ENCODE data around the gene ZNF628.
A peak's percentile ranks its signal among the peaks of the same experiment; 100 is the strongest.

ZNF628 gene

DNA sequence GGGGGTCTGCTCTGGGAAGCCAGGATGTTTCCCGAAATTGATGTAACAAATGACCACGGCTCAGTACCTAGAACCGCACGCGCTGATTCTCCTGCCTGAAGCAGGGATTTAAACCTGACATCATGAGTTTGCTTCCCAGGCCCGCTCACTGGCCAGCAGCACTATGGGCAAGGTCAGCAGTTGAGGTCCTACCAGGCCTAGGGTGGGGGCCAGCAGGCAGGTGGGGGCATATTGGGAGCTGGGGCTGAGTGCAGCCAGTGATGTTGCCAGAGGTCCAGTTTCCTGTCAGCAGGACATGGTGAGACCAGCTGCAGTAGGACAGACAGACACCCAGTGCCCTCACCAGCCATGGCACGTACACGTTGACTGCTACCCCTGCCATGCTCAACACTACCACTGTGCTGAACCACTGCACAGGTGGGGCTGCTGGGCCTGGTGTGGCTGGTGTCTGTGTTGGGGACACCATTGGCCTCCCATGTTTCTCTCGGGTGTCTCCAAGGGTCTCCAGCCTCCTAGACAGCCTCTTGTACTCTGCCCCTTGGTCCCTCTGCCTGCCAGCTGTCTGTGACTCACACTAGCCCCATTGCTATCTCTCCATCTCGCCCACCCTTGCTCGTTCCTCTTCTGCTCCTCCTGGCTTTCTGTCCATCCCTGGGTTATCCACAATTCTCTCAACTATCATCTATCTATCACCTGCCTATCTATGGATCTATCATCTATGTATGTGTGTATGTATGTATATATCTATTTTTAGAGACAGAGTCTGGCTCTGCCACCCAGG, 10.8 kb upstream of the ZNF628 start:
- DNase-seq, result no peak

DNA sequence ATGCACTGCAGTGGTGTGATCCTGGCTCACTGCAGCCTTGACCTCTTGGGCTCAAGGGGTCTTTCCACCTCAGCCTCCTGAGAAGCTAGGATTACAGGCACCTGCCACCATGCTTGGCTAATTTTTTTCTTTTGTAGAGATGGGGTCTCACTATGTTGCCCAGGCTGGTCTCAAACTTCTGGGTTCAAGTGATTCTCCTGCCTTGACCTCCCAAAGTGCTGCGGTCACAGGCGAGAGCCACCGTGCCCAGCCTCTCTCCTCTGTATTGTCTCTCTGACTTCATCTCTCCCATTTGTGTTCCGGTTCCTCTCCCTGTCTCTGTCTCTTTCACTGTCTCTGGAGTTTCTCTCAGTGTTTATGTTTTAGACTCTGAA, 10.2 kb upstream of the ZNF628 start:
- DNase-seq, result no peak

DNA sequence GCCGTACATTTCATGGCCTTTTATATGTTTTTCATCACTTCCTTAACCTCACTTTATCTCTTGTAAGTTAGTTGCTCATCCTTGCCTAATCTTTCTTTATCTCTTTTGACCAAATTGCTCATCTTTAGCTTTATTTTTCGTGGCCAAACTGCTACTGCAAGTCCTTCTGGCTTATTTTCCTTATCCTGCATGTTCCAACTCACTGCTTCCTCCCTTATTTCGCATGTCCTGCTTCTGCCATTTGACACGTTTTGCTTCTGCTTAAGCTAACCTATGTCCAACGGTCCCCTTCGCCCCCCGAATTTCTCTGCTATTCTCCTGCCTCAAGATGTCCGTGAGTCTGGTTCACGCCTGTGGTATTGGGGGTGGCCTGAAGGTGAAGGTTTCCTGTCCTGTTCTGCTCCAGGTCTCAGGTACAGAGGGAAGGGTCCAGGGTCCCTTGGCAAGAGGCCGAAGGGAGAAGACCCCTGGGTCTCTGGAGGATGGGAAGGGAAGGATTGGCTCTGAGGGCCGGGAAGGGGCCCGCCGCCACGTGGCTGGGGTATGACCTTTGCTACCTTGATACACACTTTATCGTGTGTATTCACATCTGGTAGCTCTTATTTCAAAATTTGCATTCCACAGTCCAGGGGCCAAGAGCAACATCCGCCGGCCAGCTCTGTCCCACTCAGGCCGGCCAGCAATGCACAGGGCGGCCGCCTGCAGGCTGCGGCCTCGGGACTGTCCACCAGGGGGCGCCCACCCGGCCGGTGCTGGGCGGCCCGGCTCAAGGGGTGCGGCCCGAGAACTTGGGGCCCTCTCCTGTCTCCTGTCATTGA, 9.0 kb upstream of the ZNF628 start:
- DNase-seq, result peak; percentile 54

DNA sequence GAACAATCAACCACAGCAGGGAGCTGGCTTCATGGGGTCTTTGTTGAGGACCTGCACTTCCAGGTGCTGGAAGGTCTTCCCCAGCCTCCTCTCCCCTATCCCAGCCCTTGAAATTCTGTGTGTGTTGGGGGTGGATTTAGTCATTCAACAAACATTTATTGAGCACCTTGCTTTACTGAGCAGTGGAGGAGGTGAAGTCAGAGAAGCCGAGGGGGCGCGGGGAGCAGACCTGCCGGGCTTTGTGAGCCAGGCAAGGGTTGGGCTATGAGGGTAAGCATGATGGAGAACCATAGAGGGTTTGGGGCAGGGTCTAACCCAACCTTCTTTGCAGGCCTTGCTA, 8.4 kb upstream of the ZNF628 start:
- DNase-seq, result no peak

DNA sequence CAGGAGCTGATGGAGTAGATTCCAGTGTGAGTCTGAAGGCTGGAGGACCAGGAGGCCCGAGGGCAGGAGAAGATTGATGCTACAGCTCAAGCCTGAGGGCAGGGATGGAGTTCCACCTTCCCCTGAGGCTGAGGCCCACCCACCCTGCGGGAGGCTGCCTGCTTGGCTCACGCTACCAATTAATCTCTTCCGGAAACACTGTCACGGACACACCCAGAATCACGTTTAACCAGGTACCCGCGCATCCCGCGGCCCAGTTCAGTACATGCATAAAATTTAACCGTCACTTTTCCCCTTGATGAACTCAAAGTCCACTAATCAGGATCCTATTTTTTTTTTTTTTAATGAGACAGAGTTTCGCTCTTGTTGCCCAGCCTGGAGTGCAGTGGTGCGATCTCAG, 5.2 kb upstream of the ZNF628 start:
- no peak for DNase-seq

DNA sequence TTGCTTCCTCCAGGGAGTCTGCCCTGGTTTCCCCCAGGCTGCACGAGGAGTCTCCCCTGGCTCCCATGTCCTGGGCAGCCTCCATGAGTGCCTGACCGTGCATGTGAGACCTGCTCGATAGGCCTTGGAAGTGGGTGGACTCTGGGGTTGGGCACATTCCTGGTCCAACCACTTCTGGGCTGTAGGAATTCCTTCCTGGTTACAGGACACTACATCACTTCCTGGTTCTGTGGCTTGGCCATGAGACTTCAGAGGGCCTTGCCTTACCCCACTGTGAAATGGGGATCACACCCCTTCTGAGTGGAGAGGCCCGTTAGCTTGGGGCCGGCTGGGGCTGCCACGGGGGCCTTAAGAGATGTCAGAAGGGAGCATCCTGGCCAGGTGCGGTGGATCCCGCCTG, 4.0 kb upstream of the ZNF628 start:
- peak; percentile 76 for DNase-seq

DNA sequence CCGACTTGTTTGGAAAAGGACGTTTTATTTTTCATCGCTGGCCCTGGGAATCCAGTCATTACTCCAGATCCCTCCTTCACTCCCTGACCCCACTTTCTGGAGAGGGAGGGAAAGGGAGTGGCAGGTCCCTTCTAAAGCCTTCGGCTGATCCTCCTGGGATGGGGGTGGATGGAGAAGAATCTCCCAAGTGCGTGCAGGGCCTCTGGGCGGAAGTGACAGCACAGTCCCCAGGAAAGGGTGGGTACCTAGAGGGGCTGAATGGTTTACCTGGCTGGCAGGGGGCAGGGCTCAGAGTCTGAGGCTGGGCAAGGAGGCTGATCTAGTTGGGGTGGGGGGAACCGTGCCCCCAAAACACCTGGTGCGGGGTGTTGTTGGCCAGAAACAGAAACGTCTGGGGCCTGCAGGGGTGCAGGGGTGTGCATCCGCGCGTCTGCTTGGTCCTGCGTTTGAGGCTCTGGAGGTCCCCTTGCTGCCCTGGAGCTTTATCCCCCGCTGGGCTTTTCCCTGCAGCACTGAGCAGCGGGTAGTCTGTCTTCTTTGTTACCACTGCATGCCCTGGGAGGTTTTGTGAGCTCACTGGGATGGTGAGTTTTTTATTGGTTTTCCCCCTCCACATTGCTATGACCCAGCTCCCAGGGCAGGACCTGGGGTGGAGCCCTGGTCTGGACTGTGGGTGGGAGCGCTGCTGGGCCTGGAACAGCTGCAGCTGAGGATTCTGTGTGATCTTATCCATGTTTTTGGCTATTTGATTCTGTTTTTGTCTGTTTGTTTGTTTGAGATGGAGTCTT, 3.0 kb upstream of the ZNF628 start:
- no peak for DNase-seq

DNA sequence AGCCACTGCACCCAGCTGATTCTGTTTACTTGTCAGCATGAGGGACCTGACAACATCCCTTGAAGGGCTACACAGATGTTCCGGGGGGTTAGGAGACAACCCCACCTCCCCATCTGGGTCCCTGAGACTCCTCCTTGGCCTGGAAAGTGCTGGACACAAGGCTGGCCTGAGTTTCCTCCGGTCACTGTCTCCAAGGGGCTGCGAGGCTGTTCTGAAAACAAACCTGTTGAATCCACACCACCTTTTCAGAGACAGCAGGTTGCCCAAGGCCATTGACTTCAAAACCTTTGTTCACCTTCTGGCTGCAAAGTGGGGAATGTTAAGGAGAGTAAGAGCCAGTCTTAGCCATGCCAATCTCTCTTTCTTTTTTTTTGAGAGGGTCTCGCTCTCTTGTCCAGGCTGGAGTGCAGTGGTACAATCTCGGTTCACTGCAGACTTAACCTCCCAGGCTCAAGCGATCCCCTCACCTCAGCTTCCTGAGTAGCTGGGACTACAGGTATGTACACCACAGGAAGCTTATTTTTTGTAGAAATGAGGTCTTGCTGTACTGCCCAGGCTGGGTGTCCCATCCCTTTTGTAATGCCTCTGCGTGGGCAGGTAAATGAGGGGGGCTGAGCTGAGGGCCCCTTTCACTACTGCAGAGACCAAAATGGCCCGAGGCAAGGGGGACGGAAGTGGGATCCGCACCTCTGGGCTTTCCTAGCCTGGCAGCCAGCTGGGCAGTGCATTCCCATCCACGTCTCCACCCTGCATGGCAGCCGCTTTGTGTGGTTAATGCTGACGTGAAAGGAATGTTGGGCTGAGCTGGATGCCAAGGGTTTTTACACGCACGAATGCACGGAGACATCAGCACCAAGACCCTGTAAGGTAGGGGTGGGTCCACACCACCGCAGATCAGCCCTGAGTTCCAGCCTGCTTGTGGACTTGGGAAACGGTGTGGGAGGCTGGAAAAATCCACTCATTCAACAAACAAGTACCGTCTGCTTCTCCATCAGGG, 1.9 kb upstream of the ZNF628 start:
- peak; percentile 68 for DNase-seq

DNA sequence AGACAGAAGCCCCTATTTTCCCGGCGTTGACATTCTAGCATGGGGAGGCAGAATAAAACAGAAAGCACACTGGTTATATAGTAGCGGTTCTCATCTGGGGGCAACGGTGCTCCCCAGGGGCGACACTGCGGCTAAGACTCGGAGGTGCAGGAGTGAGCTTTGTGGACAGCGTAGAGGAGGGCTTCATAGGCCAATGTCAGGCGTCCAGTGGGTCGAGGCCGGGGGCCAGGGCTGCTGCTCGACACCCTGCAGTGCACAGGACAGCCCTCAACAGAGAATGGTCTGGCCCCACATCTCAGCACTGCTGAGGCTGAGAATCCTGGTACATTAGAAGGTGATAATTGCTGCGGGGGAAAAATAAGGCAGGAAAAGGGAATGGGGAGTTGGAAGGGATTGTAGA, 1.5 kb downstream of the ZNF628 start:
- DNase-seq, result no peak

DNA sequence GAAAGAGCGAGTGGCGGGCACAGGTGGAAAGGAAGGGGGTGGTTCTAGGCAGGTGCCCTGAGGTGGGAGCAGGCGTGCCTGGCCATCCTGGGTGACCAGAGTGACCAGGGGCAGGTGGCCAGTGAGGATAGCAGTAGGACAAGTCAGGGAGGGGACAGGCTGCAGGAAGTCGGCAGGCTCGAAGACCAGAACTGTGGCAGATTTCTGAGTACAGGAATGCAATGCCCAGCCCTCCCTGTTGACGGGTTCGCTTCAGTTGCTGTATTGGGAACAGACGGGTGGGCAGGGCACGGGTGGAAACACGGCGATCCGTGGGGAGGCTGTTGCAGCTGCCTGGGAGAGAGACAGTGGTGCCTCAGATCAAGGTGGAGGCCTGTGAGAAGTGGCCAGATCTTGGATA, 1.9 kb downstream of the ZNF628 start:
- no peak for DNase-seq

DNA sequence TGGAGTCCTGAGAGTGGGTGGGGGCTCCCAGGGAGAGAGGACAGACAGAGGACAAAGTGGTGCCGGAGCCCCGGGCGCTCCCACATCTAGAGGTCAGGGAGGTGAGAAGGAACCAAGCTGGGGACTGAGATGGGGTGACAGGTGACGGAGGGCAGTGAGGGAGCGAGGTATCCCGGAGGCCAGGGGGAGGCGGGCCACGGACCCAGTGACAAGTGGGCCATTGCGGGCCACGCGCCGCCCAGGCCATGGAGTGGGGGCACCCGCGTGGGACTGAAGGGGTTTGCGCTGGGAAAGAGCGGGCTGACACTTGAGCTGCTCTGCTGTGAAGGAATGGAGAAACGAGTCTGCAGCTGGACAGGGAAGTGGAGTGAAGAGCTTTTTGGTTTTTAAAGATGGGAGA, 2.6 kb downstream of the ZNF628 start:
- no peak for DNase-seq

DNA sequence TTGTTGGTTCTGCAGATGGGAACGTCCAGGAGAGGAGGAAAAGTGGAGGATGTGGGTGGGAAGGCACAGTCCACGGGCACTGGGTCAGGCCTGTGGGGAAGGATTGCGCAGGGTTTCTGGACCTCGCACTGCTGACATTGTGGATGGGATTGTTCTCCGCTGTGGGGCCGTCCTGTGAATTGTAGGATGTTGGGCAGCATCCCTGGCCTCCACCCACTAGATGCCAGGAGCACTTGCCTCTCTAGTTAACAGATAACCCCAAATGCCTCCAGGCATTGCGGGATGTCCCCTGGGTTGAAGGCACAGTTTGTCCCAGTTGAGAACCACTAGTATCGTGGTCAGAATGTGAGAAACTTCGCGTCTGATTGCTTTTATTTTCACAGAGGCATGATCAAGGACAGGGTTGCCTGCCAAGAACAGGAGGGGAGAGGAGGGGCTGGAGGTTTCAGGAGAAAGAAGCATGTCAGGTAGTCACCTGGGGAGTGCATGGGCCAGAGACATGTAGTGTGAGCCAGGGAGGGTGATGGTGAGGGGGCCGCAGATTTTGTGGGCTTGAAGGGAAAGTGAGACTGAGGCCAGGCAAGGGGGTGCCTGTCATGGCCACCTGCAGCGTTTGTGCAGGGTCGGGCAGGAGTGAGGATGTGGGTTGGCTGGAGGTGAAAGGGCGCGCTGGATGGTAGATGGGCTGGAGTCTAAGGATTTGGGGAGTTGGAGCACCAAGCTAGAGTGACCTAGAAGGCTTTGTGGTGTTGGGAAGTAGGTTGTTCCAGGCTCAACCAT, 3.2 kb downstream of the ZNF628 start:
- DNase-seq, result no peak

DNA sequence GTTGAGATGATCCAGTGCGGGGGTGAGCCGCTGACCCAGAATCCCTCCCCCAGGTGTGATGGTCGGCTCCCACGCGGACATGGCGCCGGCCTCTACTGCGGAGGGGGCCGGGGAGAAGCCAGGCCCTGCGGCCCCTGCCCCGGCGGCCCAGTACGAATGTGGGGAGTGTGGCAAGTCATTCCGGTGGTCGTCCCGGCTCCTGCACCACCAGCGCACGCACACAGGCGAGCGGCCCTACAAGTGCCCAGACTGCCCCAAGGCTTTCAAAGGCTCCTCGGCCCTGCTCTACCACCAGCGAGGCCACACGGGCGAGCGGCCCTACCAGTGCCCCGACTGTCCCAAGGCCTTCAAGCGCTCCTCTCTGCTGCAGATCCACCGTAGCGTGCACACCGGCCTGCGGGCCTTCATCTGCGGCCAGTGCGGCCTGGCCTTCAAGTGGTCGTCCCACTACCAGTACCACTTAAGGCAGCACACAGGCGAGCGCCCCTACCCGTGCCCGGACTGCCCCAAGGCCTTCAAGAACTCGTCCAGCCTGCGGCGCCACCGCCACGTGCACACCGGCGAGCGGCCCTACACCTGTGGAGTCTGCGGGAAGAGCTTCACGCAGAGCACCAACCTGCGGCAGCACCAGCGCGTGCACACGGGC, 4.9 kb downstream of the ZNF628 start:
- no peak for DNase-seq

DNA sequence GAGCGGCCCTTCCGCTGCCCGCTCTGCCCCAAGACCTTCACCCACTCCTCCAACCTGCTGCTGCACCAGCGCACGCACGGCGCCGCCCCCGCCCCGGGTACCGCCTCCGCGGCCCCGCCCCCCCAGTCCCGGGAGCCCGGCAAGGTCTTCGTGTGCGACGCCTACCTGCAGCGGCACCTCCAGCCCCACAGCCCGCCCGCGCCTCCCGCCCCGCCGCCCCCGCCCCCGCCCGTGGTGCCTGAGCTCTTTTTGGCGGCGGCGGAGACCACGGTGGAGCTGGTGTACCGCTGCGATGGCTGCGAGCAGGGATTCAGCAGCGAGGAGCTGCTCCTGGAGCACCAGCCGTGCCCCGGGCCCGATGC, 5.4 kb downstream of the ZNF628 start:
- no peak for DNase-seq

DNA sequence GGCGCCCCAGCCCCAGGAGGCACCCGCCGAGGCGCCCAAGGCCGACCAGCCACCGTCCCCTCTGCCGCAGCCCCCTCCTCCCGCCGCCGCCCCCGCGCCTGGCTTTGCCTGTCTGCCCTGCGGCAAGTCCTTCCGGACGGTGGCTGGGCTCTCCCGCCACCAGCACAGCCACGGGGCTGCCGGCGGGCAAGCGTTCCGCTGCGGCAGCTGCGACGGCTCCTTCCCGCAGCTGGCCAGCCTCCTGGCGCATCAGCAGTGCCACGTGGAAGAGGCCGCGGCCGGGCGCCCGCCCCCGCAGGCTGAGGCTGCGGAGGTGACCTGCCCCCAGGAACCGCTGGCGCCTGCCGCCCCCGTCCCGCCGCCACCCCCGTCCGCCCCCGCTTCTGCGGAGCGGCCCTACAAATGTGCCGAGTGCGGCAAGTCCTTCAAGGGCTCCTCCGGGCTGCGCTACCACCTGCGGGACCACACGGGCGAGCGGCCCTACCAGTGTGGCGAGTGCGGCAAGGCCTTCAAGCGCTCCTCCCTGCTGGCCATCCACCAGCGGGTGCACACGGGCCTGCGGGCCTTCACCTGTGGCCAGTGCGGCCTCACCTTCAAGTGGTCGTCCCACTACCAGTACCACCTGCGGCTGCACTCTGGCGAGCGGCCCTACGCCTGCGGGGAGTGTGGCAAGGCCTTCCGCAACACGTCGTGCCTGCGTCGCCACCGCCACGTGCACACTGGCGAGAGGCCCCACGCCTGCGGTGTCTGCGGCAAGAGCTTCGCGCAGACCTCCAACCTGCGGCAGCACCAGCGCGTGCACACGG, 5.9 kb downstream of the ZNF628 start:
- DNase-seq, result no peak

DNA sequence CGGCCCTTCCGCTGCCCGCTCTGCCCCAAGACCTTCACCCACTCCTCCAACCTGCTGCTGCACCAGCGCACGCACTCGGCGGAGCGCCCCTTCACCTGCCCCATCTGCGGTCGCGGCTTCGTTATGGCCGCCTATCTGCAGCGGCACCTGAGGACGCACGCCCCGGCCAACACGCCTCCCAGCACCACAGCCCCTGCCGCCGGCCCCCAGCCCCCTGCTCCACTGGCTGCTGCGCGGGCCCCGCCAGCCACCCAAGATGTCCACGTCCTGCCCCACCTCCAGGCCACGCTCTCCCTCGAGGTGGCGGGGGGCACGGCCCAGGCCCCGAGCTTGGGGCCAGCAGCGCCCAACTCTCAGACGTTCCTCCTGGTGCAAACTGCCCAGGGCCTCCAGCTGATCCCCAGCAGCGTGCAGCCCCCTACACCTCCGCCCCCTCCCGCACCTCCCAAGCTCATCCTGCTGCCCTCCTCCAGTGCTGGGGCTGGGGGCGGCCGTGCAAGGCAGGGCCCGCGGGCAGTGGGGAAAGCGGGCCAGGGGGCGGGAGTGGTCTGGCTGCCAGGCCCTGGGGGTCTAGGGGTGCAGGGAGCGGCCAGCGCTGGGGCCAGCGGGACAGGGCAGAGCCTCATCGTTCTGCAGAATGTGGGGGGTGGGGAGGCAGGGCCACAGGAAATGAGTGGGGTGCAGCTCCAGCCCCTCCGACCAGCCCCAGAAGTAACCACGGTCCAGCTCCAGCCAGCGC, 6.7 kb downstream of the ZNF628 start:
- DNase-seq, result no peak

DNA sequence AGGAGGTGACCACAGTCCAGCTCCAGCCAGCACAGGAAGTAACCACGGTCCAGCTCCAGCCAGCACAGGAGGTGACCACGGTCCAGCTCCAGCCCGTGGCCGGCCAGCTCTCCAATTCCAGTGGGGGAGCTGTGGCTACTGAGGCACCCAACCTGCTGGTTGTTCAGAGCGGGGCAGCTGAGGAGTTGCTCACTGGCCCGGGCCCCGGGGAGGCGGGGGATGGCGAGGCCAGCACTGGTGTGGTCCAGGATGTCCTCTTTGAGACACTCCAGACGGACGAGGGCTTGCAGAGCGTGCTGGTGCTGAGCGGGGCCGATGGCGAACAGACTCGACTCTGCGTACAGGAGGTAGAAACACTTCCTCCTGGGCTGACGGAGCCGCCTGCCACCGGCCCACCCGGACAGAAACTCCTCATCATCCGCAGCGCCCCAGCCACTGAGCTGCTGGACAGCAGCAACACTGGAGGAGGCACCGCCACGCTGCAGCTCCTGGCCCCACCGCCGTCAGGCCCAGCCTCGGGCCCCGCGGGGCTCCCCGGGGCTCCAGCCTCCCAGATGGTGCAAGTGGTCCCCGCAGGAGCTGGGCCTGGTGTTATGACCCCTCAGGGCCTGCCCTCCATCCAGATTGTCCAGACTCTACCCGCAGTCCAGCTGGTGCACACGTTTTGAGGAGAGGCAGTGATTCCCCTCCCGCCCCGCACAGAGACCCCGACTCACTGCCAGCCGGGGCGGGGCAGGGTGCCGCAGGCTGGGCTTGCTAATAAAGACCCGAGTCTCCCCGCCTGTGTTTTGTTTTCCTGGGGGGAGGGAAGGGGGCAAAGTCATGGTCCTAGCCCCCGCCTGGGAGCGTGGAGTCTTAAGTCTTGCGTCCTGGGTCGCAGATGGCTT, 7.5 kb downstream of the ZNF628 start:
- no peak for DNase-seq
